Activated CD8-positive, alpha-beta memory T cell treated with anti-CD3 and anti-CD28 coated beads for 4 hours (primary cell): ENCODE data around the gene CNTNAP4.

Experiments
- DNase-seq, 2 donors: peaks; one replicate each; pipeline ENCODE4 v3.0.0-alpha.2; 2020; ENCODE audit warnings: low read depth in 2 of 2

CNTNAP4 gene

DNA sequence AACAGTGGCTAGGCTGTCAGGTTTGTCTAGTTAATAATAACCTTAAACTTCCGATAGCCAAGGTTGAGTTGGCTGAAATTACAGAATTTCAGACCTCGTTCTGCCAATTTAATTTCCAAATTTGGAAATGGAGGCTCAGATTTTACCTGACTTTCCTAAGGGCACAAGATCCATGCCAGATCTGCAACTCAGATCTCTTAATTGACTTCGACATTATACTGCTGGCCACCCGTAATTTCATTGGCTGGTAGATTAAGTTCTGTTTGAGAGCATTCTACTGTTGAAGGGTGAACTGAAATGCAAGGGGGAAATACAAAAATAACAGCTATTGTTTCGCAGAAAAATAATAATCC, 210.8 kb downstream of the CNTNAP4 start:
- DNase-seq = no peak

DNA sequence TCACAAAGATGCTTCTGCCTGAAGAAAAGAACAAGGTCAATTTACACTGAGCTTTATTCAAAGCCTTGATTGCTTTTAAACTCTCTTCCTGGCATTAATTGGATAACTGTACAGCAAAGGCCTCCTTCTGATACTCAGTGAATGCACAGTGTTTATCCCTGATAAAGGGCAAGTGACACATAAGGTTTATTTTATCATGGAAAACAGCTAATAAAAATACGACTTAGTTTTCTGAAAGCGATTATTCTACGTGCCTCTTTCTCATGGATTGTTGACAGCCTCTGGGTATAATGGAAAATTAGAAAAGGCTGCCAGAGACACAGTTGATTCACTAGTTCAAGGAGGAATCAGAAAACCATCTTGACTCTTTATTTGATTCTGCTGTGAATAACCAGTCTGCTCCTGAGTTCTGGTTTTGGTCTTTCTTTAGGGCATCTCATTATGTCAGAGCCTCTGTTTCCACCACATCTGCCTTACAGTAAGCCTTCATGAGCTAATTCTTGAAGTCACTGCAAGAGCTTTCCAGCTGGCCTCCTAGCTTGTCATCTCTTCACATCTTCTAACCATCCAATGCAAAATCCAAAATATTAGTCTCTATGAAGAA, 212.9 kb downstream of the CNTNAP4 start:
- no peak for DNase-seq

GRCh38 chr16:76500006-76500405, 222.8 kb downstream of the CNTNAP4 start:
- DNase-seq = no peak

GRCh38 chr16:76502063-76502462, 224.9 kb downstream of the CNTNAP4 start:
- DNase-seq = no peak

GRCh38 chr16:76502555-76502954, 225.4 kb downstream of the CNTNAP4 start:
- no peak for DNase-seq

- no peak for DNase-seq
Measured at GRCh38 chr16:76503091-76503490, 225.9 kb downstream of the CNTNAP4 start.

GRCh38 chr16:76511203-76511602, 234.0 kb downstream of the CNTNAP4 start:
- no peak for DNase-seq

DNA sequence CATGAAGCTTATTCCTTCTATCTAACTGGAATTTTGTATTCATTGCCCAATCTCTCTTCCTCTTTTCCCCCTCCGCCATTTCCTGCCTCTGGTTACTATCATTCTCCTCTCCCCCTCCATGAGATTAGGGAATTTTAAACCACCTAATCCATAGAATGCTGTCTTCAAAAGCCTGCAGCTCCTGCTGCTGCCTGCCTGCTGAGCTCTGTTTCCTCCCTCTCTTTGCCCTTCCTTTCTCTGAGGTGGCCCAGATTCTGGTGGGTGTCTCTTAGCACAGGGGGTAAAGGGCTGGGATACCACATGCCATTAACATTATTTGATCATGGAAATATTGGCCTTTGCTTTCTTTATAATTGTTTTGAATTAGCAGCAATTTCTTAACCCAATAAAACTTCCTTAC, 241.6 kb downstream of the CNTNAP4 start:
- no peak for DNase-seq

DNA sequence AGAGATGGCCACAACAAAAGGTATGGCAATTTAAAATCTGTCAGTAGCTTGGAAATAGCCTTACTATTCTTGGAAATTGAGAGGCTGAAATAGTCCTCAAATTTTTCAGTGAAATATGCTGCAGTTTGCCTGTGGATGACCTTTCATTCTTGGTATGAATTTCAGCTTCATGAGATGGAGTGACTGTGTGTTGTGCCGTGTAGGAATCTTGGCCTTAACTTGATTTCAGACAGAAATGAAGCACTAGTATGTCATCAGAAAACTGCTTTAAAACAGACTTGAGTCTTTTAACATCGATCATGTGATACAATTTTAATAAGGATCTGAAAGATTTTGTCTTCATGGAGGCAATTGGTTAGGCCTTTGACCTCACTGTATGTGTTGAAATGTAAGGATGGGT, 247.2 kb downstream of the CNTNAP4 start:
- DNase-seq = no peak

DNA sequence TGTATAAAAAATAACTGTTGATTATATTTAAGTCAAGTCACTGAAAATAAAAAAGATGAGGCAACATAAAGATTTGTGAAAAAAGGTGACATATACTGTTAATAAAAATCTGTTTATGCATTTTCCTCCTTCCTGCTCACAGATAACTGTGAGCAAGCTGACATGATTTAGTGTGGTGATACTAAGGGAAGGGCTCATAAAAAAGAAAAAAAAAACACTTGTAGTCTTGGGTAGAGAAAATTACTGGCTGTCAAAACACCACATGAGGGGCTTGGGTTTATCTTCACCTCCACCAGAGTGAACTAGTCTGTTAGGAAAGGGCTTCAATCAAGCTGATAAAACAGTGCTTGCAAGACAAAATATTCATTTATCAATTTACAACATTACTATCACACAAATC, 247.6 kb downstream of the CNTNAP4 start:
- no peak for DNase-seq

DNA sequence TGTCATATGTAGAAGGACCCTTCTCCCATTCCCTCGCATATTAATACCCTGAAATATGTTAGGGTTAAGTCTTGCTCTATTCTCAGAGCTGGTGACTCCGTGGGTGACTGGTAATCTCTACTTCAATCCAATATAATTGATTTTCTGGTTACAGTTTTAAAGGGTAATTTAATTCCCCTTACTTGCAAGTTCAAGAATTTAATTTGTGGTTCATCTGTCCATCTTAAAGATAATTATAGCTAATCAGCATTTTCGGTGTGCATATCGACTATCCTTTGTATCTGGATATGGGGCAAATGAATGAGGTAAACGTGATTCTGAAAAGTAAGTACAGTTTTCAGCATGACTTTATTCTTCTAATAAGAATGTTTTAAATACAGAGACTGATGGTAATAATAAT, 250.0 kb downstream of the CNTNAP4 start:
- no peak for DNase-seq

GRCh38 chr16:76529120-76529519, 251.9 kb downstream of the CNTNAP4 start:
- DNase-seq = no peak

- DNase-seq = no peak
Measured at GRCh38 chr16:76531236-76531635, 254.0 kb downstream of the CNTNAP4 start.

GRCh38 chr16:76532188-76532973, 255.2 kb downstream of the CNTNAP4 start:
- DNase-seq = no peak

- no peak for DNase-seq
Measured at GRCh38 chr16:76539609-76540008, 262.4 kb downstream of the CNTNAP4 start.

DNA sequence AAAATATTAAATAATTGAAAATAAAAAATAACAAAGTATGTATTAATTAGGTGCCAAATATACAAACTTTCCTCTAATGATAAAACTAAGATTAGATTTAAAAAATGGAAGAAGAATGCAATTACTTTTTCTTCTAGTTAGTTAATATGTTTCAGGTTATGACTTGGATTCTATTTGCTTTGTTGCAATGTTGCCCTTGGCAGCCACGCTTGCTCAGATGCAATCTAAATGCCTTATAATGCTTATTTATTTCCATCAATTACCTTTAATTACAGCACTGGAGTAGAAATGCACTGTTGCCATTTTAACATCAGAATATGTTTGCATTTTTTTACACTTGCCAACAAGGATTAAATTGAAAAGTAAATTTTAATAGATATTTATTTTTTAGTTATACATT, 263.9 kb downstream of the CNTNAP4 start:
- no peak for DNase-seq

- DNase-seq = no peak
Measured at GRCh38 chr16:76565542-76565941, 288.3 kb downstream of the CNTNAP4 start.

- DNase-seq = no peak
Measured at GRCh38 chr16:76571755-76572154, 294.6 kb downstream of the CNTNAP4 start.

- no peak for DNase-seq
Measured at GRCh38 chr16:76573281-76573680, 296.1 kb downstream of the CNTNAP4 start.

DNA sequence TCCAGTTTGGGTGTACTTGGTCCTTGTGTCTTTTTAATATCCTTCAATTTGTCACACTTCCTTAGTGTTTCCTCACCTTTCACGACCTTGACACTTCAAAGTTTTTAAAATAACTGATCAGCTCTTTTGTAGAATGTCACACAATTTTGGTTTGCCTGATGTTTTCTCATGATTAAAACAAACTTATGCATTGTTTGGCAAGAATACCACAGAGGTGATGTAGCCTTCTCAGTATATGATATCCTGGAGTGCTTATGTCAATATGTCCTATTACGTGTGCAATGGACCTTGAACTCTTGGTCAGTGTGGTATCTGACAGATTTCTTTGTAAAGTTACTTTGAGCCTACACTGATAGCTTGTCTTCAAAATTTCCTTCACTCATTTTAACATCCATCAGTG, 297.4 kb downstream of the CNTNAP4 start:
- no peak for DNase-seq

DNA sequence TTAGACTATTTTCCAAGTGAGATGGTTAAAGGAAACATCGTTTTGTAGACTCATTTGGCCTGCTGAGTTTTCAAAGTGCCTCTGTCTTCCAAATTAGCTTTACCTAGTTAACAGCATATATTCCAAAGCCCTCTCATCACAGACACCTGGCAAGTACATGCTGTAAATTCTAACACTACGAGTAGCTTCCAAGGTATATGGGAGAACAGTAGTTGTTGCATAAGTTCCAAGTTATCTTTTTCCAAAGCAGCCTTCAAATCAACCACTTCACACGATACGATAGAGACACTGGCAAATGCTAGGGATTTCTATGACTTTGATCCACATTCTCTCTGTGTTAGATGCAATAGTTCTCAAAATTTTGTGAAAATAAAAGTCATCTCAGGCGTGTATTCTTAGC, 299.3 kb downstream of the CNTNAP4 start:
- DNase-seq = no peak

DNA sequence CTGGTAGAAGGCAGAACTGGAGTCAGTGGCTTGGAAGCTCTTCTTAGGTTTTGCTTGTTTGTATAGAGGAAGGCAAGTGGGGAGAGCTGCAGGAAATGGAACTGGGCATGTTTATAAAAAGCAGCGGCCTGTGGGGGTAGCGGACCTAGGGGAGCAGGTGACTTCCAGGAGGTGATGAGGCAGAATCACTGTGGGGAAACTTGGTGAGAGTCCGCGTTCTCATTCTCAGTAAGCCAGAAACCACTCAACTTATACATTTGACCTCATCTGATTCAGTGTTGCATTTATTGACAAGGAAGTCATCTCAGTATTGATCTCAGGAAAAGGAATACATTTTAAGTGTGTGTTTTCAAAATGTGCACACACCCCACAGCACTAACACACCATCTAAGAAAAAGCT, 299.8 kb downstream of the CNTNAP4 start:
- DNase-seq = no peak

- no peak for DNase-seq
Measured at GRCh38 chr16:76579277-76579922, 302.2 kb downstream of the CNTNAP4 start.
